Inflammatory macrophage treated with lipopolysaccharide for 1 hour (primary cell): ENCODE measurements around the gene OPN4.
"Not testable (repeated sequence)": the region's sequence is repeated elsewhere in the genome, so short reads cannot be mapped to it uniquely, and the experiment has no call there.

Experiments
- DNase-seq, 2 donors: peaks; one replicate each; pipeline ENCODE4 v3.0.0-alpha.2; 2020 to 2022

OPN4 gene, protein sequence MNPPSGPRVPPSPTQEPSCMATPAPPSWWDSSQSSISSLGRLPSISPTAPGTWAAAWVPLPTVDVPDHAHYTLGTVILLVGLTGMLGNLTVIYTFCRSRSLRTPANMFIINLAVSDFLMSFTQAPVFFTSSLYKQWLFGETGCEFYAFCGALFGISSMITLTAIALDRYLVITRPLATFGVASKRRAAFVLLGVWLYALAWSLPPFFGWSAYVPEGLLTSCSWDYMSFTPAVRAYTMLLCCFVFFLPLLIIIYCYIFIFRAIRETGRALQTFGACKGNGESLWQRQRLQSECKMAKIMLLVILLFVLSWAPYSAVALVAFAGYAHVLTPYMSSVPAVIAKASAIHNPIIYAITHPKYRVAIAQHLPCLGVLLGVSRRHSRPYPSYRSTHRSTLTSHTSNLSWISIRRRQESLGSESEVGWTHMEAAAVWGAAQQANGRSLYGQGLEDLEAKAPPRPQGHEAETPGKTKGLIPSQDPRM

GRCh38 chr10:86654411-86655172 is at the start of gene OPN4:
Gene OPN4 (plus strand): TSS chr10:86654547. CDS start chr10:86654784, 237 bp downstream.
- no peak for DNase-seq

DNA sequence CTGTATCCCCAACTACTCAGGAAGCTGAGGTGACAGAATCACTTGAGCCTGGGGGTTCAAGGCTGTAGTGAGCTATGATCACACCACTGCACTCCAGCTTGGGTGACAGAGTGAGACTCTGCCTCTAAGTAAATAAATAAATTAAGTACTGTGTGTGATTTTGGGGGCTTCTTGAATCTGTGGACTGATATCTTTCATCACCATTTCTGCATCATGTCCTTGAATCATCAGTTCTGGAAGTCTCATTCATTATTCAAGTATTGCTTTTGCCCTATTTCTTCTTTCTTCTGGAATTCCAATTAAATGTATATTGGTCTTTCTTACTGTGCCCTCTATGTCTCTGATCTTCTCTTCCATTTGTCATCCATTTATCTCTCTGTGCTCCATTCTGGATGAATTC is 46.7 kb upstream of the OPN4 start:
- DNase-seq: no peak

DNA sequence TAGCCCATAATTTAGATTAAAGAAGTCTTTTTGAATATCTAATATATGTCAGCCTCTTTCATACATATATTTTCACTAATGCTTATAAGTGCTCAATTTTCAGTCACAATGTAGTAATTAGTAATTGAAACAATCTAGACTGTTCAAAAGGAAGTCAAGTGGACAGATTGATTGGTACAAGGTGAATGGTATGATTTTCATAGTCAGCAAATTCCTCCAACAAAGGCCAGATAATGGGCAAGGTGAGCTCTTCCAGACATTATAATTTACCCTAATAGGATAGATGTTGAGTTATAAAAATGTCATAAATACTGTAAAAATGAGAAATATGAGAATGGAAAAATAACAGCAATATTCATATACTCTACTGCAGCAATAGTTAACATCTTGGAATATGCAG is 44.4 kb upstream of the OPN4 start:
- DNase-seq: no peak

- DNase-seq: no peak
Measured at GRCh38 chr10:86611386-86611785, 43.0 kb upstream of the OPN4 start.

- DNase-seq: no peak
Measured at GRCh38 chr10:86613096-86613495, 41.3 kb upstream of the OPN4 start.

DNA sequence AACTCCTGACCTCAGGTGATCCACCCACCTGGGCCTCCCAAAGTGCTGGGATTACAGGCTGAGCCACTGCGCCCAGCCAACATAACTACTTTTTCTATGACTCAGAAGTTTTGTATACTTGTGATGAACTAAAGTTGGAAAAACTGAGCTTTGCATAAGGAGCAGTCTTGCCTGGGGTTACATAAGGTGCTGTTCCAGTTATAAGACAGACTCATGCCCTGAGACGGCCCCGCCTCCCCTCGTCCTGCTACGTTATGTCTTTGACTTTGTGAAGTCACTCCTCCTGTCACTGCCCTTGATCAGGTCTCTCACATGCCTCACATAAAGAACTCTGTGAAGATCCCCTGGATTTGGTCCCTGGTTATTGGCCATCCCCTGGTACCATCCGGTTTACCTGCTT is 40.4 kb upstream of the OPN4 start:
- no peak for DNase-seq

- DNase-seq: no peak
Measured at GRCh38 chr10:86614853-86615252, 39.5 kb upstream of the OPN4 start.

GRCh38 chr10:86617278-86617677 is 37.1 kb upstream of the OPN4 start:
- not testable (repeated sequence) for DNase-seq

DNA sequence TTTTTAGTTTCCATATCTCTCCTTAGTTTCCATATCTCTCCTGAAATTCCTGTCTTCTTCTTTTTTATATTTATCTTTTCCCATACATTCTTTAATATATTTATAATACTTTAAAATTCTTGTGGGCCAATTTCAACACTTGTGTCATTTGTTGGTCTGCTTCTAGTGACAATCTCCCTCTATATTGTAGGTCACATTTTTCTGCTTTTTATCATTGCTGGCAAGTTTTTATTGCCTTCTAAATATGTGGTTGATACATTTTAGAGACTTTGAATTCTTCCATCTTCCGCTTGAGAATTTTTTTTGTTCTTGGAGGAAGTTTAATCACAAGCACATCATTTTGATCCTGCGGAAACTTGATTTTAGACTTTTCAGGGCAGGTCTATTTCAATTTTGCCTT is 26.0 kb upstream of the OPN4 start:
- no peak for DNase-seq

DNA sequence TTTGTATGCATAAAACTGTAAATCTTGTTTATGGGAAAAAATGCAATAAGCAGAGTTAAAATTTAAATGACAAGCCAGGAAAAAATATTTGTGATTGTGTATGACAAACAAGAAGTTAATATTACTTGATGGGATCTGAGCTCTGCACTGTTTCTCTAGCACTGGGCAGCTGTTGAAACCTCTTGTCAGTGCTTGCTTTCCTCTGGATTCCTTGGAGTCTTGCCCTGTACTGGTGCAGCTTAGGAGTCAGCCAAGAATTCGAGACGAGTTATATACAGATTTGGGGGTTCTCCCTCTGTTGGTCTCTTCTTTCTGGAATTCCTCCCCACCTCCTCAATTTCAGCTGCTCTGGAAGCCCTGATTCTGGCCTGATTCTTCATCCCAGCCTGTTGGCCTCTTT is 24.3 kb upstream of the OPN4 start:
- no peak for DNase-seq

GRCh38 chr10:86632009-86632800 is 22.1 kb upstream of the OPN4 start:
- no peak for DNase-seq

- DNase-seq: no peak
Measured at GRCh38 chr10:86632951-86633350, 21.4 kb upstream of the OPN4 start.

- no peak for DNase-seq
Measured at GRCh38 chr10:86635402-86635801, 18.9 kb upstream of the OPN4 start.

DNA sequence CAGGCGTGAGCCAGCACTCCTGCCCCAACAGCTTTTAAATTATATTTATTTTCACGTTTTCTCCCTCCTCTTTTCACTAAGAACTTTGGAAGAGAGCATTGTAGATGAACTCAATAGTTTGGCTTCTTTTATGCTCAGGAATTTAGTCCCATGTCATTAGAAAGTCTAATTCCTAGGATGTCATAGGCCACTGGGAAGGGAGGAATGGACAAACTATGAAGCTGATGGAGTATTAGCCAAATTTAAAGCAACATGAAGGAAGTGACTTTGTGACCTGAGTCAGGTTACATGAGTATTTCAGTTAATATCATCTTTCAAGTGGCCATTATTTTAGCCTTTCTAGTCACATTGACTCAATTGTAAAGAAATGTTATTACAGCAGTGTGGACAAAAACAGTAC is 18.0 kb upstream of the OPN4 start:
- no peak for DNase-seq

- DNase-seq: no peak
Measured at GRCh38 chr10:86642021-86642420, 12.3 kb upstream of the OPN4 start.

- DNase-seq: no peak
Measured at GRCh38 chr10:86642499-86642898, 11.8 kb upstream of the OPN4 start.

- no peak for DNase-seq
Measured at GRCh38 chr10:86644152-86644793, 10.1 kb upstream of the OPN4 start.

DNA sequence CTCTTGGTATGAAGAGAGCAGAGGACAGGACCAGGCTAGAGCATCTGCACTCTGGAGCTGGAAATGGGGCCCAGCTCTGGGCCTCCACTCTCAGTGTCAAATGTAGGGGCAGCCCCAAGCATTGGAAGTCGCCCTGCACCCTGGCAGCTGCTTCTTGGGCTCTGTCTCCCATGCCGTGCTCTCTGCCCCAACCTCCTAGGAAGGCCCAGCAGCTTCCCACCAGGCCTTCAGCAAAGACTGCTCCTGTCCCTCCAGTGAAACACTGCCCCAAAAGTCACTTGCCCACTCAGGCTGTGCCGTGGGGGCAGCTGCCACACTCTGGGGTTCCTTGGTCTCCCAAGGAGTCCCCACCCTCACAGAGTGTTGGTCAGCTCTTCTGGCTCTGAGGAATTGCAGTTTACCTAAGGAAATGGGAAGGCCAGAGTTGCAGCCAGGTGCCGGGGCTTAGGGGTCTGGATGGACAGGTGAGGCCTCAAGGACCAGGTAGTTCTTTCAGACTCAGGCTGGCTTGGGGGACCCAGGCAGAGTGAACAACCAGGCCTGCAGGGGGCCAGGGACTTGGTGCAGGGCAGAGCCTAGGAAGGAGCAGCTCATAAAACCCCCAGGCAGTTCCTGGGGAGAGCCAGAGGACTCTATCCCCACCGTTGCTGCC is 9.4 kb upstream of the OPN4 start:
- DNase-seq: no peak

DNA sequence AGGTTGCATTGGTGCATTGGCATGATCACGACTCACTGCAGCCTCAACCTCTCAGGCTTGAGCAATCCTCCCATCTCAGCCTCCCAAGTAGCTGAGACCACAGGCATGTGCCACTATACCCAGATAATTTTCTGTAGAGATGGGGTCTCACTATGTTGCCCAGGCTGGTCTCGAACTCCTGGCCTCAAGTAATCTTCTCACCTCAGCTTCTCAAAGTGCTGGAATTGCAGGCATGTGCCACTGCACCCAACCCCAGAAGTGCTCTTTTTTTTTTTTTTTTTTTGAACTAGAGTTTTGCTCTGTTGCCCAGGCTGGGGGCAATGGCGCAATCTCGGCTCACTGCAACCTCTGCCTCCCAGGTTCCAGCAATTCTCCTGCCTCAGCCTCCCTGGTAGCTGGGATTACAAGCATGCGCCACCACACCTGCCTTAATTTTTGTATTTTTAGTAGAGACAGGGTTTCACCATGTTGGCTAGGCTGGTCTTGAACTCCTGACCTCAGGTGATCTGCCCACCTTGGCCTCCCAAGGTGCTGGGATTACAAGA is 8.7 kb upstream of the OPN4 start:
- DNase-seq: not testable (repeated sequence)

DNA sequence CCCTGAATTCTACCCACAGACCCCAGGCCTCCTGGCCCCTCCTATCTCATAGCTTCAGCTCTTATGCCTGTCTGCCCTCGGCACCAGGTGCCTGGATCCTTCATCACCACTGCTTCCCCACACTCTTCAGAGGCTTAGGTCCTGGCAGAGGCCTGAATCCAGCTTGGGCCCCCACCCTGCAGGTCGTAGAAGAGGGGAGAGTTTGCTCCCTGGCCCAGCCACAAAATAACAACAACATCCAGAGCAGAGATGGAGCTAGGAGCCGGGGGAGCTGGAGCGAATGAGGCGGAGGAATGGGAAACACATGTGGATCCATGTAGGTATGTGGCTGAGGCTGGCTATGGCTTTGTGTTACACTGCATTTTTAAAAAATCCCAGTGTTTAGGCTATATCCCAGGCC is 7.8 kb upstream of the OPN4 start:
- DNase-seq: no peak

- no peak for DNase-seq
Measured at GRCh38 chr10:86646933-86647332, 7.4 kb upstream of the OPN4 start.
